Measurements from ENCODE around the gene MGMT.

MGMT gene

GRCh38 chr10:129766611-129767550 is 299.8 kb downstream of the MGMT start:
- no peak for DNase-seq

GRCh38 chr10:129767751-129768150 is 300.7 kb downstream of the MGMT start:
- no peak for DNase-seq

GRCh38 chr10:129768437-129769355 is 301.7 kb downstream of the MGMT start:
- DNase-seq, result no peak

- DNase-seq, result no peak
Measured at GRCh38 chr10:129769381-129770116, 302.5 kb downstream of the MGMT start.

GRCh38 chr10:129770286-129770685 is 303.2 kb downstream of the MGMT start:
- no peak for DNase-seq

GRCh38 chr10:129771024-129771423 is 304.0 kb downstream of the MGMT start:
- DNase-seq, result no peak

- DNase-seq, result no peak
Measured at GRCh38 chr10:129771576-129771975, 304.5 kb downstream of the MGMT start.

- no peak for DNase-seq
Measured at GRCh38 chr10:129771991-129772431, 305.0 kb downstream of the MGMT start.

GRCh38 chr10:129772468-129773358 is 305.7 kb downstream of the MGMT start:
- DNase-seq, result no peak

- no peak for DNase-seq
Measured at GRCh38 chr10:129773359-129773990, 306.4 kb downstream of the MGMT start.

- no peak for DNase-seq
Measured at GRCh38 chr10:129774082-129774735, 307.2 kb downstream of the MGMT start.

- DNase-seq, result no peak
Measured at GRCh38 chr10:129774736-129775401, 307.8 kb downstream of the MGMT start.

- DNase-seq, result no peak
Measured at GRCh38 chr10:129775681-129776080, 308.6 kb downstream of the MGMT start.

- no peak for DNase-seq
Measured at GRCh38 chr10:129777687-129778086, 310.6 kb downstream of the MGMT start.

GRCh38 chr10:129778571-129778970 is 311.5 kb downstream of the MGMT start:
- no peak for DNase-seq

- no peak for DNase-seq
Measured at GRCh38 chr10:129779126-129780111, 312.4 kb downstream of the MGMT start.

- DNase-seq, result no peak
Measured at GRCh38 chr10:129780198-129780597, 313.2 kb downstream of the MGMT start.

- DNase-seq, result no peak
Measured at GRCh38 chr10:129780901-129781795, 314.1 kb downstream of the MGMT start.
